HG03378 (cell line): ENCODE results near the gene KRTAP1-4.
"Not testable (repeated sequence)": the region's sequence is repeated elsewhere in the genome, so short reads cannot be mapped to it uniquely, and the experiment has no call there.

Experiments
- ATAC-seq: cut with Tn5 transposase; IDR thresholded peaks from one replicate; pipeline ENCODE4 v1.9.1; 2021; ENCODE audit warnings: mild to moderate bottlenecking, moderate library complexity; ENCODE audit not compliant: unreplicated experiment

KRTAP1-4 gene

DNA sequence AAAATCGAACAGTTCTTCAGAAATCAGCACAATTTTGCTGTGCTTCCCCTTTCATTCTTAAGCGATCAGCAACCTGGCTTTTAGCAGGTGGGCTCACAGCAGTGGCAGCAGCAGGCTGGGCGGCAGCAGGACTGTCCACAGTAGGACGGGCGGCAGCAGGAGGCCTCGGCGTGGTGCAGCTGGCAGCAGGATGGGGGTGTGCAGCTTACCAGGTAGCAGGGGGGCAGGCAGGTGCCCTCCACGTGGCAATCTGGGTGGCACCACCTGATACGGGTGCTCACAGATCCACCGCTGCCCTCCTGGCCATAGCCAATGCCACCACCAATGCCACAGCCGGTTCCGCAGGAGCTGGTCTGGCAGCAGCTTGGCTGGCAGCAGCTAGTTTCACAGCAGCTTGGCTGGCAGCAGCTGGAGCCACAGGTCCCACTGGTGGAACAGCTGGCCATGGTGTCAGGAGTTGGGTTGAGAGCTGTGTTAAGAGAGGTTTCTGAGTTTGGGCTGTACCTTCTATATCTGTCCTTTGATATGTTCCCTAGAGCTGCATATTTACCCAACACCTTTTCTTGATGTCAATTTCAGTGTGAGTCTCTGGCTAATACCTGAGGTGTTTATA lies at the start of gene KRTAP1-4:
Gene KRTAP1-4, minus strand, starts transcription at position 563 of the 613 bp plus-strand sequence. Its CDS starts 117 bp downstream, at position 446.
- no peak for ATAC-seq

- ATAC-seq = no peak
These were observed 46.8 kb upstream of the KRTAP1-4 start for GRCh38 chr17:41076788-41077187.

- no peak for ATAC-seq
These were observed 43.7 kb upstream of the KRTAP1-4 start for GRCh38 chr17:41073676-41074075.

- ATAC-seq = no peak
These were observed 41.8 kb upstream of the KRTAP1-4 start for GRCh38 chr17:41071606-41072360.

GRCh38 chr17:41069031-41069430 lies 39.0 kb upstream of the KRTAP1-4 start:
- ATAC-seq = no peak

- ATAC-seq = no peak
These were observed 37.3 kb upstream of the KRTAP1-4 start for GRCh38 chr17:41067281-41067680.

DNA sequence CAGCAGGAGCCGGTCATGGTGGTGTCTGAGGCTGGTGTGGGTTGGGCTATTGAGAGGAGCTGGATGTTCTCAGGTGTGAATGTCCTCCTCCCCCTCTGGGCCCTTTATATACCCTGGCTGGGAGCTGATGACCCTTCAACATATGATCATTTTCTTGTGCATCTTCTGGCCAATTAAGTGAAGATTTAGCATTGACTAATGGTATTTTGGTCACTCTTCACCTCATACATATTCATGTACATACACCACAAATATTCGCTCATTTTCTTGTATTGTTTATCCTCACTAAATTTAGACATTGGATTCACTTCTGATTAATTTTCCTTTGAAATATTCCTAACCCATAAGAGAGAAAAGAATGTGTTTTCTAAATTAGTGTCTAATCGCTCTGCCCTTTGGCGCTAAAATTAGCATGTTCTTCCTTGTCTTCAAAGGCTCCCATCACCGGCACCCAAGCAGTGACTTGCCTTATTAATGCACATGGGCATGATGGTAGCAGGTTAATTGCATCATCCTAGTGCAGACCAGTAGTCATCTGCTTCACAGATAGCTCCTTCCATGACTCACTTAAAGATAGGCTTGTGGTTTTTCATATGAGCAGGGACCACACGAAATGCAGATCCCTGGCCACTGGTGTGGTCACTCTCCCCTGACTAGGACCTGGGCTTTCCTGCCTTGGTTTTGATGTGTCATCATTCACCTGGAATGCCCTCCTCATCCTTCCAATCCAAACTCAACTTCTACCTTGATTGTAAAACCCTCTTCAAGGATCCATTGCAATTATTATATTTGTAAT lies 36.0 kb upstream of the KRTAP1-4 start, which contains the start of gene KRTAP2-4:
Gene KRTAP2-4, minus strand, starts transcription at position 51 of the 796 bp plus-strand sequence. Its CDS starts 34 bp downstream, at position 17.
- ATAC-seq = no peak

GRCh38 chr17:41065016-41065689 lies 35.2 kb upstream of the KRTAP1-4 start:
- ATAC-seq = not testable (repeated sequence)

- ATAC-seq = no peak
These were observed 34.3 kb upstream of the KRTAP1-4 start for GRCh38 chr17:41064301-41064700.

- ATAC-seq = no peak
These were observed 33.5 kb upstream of the KRTAP1-4 start for GRCh38 chr17:41063449-41063848.

- ATAC-seq = no peak
These were observed 32.0 kb upstream of the KRTAP1-4 start for GRCh38 chr17:41061964-41062363.

- ATAC-seq = no peak
These were observed 30.1 kb upstream of the KRTAP1-4 start, which contains the start of gene KRTAP2-3 for GRCh38 chr17:41060052-41060604. Gene KRTAP2-3 (minus strand): TSS chr17:41060114. CDS start chr17:41060050, 64 bp downstream.

DNA sequence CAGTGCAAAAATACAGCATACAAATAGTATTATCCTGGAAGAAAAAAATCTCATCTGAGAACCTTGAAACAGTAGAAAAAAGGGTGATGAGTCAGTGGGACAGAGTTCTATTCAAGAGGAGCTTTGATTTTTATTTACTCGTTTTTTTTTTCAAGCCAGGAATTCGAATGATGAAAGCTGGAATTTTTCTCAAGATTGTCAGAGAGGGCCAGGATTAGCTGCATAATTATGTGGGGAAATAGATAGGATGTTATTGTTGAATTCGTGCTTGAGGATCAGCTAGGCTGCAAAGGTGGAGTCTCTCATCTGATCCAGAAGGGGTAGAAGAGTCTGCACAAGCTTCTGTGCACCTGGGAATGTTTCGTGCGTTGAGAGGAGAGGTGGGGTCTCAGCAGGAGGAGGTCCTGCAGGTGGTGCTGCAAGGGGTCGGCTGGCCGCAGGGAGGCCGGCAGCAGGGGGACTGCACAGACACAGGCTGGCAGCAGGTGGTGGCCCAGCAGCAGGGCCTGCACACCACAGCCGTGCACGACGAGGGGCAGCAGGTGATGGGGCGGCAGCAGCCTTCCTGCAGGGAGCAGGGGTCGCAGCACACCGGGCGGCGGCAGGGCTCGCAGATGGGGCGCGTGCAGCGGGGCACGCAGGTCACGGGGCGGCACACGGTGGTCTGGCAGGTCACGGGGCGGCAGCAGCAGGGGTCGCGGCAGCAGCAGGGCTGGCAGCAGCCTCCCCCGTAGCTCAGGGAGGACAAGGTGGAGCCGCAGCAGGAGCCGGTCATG lies 29.5 kb upstream of the KRTAP1-4 start:
- not testable (repeated sequence) for ATAC-seq

GRCh38 chr17:41058741-41059140 lies 28.7 kb upstream of the KRTAP1-4 start:
- no peak for ATAC-seq

GRCh38 chr17:41057547-41057946 lies 27.6 kb upstream of the KRTAP1-4 start:
- ATAC-seq = no peak

DNA sequence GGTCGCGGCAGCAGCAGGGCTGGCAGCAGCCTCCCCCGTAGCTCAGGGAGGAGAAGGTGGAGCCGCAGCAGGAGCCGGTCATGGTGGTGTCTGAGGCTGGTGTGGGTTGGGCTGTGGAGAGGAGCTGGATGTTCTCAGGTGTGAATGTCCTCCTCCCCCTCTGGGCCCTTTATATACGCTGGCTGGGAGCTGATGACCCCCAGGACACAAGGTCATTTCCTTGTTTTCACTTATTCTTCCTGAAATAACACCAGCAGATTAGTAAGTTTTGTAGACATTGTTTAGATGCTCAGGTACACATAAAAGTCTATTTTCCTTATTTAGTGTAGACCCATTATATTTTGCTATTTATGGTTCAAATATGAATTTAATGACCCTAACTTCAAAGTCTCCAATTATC lies 25.1 kb upstream of the KRTAP1-4 start, which contains the start of gene KRTAP2-2:
Gene KRTAP2-2, minus strand, starts transcription at position 101 of the 400 bp plus-strand sequence. Its CDS starts 19 bp downstream, at position 82.
- ATAC-seq = not testable (repeated sequence)

DNA sequence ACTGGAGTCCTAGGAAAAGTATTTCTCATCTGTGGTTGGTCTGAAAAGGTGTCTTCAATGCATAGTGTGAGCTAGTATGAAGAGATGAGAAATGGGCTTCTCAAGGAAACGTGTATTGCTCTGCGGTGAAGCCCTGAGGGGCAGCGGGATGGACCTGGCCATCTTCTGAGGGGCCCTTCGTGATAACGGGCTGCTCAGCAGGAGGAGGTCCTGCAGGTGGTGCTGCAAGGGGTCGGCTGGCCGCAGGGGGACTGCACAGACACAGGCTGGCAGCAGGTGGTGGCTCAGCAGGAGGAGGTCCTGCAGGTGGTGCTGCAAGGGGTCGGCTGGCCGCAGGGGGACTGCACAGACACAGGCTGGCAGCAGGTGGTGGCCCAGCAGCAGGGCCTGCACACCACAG lies 24.6 kb upstream of the KRTAP1-4 start:
- not testable (repeated sequence) for ATAC-seq

DNA sequence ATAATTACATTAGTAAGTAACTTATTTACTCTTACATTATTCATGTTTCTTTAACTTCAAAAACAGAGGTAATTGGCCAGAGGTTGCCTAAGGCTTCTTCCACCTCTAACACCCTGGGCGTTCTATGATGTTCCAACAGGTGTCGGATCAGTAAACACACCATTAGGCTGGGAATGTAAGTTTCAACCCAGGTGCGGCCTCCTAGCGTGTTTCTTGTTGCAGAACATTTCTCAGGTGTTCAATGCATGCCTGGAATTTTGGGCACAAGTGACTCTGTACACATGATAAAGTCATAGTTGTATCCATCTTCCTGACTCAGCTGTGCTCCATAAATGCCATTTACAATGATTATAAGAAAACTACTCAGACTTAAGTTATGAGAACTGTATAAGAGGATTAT lies 24.0 kb upstream of the KRTAP1-4 start:
- no peak for ATAC-seq

- ATAC-seq = no peak
These were observed 22.6 kb upstream of the KRTAP1-4 start for GRCh38 chr17:41052566-41052965.

DNA sequence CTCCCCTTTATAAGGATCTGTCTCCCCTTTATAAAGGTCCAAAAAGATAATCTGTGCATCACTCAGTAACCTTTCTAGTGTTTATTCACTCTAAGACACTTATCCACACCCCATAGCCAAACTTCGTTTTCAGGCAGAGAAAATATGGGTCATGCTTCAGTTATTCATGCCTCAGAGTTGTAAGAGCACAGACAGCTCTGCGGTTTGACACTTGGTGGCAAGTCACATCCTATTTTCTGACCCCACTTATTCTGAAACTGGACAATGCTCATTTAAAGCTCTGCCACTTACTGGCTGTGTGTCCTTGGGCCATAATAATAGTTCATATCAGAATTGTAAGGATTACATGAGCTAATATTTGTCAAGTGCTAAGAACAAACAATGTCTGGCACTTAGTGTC lies 19.1 kb upstream of the KRTAP1-4 start:
- ATAC-seq = no peak
